ENCODE results near the gene PPFIA1.
"Not testable (repeated sequence)": the region's sequence is repeated elsewhere in the genome, so short reads cannot be mapped to it uniquely, and the experiment has no call there.

PPFIA1 gene

DNA sequence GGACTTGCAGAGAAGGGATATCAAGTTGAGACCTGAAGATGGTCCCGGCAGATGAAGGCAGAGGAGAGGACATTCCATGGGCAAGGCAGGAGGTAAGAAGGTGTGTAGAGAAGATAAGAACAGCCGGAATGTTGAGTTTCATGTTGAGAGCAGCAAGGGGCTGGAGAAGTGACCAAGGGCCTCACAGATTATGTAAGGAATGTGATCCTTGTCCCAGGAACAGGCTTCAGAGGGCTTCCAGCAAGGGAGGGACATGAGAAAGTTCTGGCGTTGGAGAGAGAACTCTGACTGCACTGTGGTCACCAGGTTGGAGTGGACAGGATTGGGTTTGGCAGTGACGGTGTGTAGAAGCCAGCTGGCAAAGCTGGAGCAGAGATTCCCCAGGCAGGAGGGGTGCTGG is 27.6 kb upstream of the PPFIA1 start:
- no peaks in the 10 kb centered on the region for H3K36me3 ChIP-seq (ENCODE audit: insufficient read depth, low read length)
- no peak overlapping the region for H3K4me3 ChIP-seq (ENCODE audit: low read length)
- H2AFZ ChIP-seq (ENCODE audit: low read depth, low read length), result no peak overlapping the region
- no peaks in the 10 kb centered on the region for H3K4me1 ChIP-seq (ENCODE audit: insufficient read depth, low read length)
- peaks cover 6% of the 10 kb centered on the region for H3K27me3 ChIP-seq (ENCODE audit: insufficient read depth, low read length)
- no peaks in the 10 kb centered on the region for H3K9me3 ChIP-seq (ENCODE audit: low read length)

DNA sequence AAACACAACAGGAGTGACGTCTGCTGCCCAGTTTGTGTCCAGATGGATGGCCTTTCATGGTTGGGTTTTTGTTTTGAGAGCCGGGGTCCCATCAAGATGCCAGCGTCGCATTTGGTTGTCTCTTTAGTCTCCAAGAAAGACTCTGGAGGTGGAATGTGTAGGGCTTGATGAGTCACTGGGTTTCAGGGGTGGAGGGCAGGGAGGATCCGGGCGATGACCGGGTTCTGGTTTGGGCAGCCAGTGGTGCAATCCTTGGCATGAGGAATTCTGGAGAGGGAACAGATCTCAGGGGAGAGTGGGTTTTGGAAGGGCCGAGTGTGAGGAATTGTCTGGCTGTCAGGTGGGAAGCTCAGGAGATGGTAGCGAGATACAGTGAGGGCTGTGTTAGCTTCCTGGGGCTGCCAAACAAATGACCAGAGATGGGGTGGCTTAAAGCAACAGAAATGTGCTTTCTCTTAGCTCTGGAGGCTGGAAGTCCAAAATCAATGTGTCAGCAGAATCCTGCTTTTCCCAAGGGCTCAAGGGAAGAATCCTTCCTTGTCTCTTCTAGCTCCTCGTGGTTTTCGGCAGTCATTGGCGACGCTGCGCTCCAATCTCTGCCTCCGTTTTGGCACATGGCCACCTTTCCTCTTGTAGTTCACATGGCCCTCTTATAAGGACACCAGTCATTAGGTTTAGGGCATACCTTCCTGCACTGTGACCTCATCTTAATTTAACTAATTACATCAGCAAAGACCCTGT is 26.4 kb upstream of the PPFIA1 start:
- H2AFZ ChIP-seq (ENCODE audit: low read depth, low read length), result no peak overlapping the region
- no peak overlapping the region for H3K4me3 ChIP-seq (ENCODE audit: low read length)
- H3K9me3 ChIP-seq (ENCODE audit: low read length), result no peaks in the 10 kb centered on the region
- no peaks in the 10 kb centered on the region for H3K36me3 ChIP-seq (ENCODE audit: insufficient read depth, low read length)
- H3K27me3 ChIP-seq (ENCODE audit: insufficient read depth, low read length), result peaks cover 17% of the 10 kb centered on the region
- H3K4me1 ChIP-seq (ENCODE audit: insufficient read depth, low read length), result no peaks in the 10 kb centered on the region

DNA sequence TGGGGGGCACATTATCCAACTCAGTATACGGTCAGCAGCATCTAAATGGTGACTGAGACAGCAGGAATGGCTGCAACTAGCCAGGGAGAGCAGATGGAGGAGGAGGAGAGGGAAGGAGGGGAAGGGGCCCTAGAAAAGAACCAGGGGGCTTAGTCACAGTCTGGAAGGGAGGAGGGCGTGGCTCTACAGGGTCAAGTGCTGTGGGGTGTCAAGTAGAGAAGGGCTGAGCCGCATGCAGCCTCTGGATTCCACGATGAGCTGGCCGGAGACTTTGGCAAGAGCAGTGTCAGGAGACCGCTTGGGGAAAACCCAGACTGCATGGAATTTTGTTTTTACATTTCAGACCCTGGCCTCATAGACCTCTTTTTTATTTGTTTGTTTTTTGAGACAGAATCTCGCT is 25.8 kb upstream of the PPFIA1 start:
- H3K4me1 ChIP-seq (ENCODE audit: insufficient read depth, low read length), result no peaks in the 10 kb centered on the region
- H3K27me3 ChIP-seq (ENCODE audit: insufficient read depth, low read length), result peaks cover 17% of the 10 kb centered on the region
- H3K9me3 ChIP-seq (ENCODE audit: low read length), result no peaks in the 10 kb centered on the region
- H3K36me3 ChIP-seq (ENCODE audit: insufficient read depth, low read length), result no peaks in the 10 kb centered on the region
- H2AFZ ChIP-seq (ENCODE audit: low read depth, low read length), result no peak overlapping the region
- no peak overlapping the region for H3K4me3 ChIP-seq (ENCODE audit: low read length)

DNA sequence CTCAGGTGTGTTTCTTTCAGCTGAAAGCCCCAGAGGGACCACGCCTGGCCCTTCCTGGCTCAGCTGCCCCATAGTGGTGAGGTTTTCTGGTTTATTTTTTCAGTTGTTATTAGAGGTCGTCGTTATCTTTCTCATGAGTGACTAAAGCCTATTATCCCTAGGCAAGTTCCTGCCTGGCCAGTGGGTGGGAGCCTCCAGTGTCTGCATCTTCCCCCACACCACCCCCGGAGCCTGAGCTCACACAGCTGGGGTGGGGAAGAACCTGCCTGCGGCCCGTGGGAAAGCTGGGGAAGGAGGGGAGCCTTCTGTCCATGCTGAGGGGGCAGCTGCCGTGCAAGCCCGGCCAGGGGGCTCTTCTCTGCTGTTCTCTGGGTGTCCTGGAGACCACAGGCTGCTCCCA is 24.3 kb upstream of the PPFIA1 start:
- H3K9me3 ChIP-seq (ENCODE audit: low read length), result no peaks in the 10 kb centered on the region
- H3K27me3 ChIP-seq (ENCODE audit: insufficient read depth, low read length), result peaks cover 17% of the 10 kb centered on the region
- no peak overlapping the region for H3K4me3 ChIP-seq (ENCODE audit: low read length)
- no peaks in the 10 kb centered on the region for H3K4me1 ChIP-seq (ENCODE audit: insufficient read depth, low read length)
- no peak overlapping the region for H2AFZ ChIP-seq (ENCODE audit: low read depth, low read length)
- H3K36me3 ChIP-seq (ENCODE audit: insufficient read depth, low read length), result no peaks in the 10 kb centered on the region

DNA sequence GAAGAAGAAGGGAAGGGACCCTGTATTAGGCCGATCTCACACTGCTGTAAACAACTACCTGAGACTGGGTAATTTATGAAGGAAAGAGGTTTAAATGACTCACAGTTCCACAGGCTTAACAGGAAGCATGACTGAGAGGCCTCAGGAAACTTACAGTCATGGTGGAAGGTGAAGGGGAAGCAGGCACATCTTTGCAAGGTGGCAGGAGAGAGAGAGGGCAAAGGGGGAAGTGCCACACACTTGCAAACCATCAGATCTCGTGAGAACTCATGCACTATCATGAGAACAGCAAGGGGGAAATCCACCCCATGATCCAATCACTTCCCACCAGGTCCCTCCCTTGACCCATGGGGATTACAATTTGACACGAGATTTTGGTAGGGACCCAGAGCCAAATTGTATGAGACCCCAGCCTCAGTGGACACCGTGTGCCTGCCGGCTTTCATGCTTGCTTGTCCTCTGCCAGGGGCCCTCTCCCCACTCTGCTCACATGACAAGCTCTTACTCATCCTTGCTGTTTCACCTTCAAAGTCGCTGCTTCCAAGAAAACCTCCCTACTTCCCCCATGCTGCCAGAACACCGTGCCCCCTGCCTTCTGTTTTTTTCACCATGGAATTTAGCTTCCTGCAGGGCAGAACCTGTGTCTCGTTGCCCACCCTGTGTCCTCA is 23.3 kb upstream of the PPFIA1 start:
- H3K4me1 ChIP-seq (ENCODE audit: insufficient read depth, low read length), result no peaks in the 10 kb centered on the region
- H3K27me3 ChIP-seq (ENCODE audit: insufficient read depth, low read length), result peaks cover 17% of the 10 kb centered on the region
- H3K4me3 ChIP-seq (ENCODE audit: low read length), result no peak overlapping the region
- H2AFZ ChIP-seq (ENCODE audit: low read depth, low read length), result no peak overlapping the region
- no peaks in the 10 kb centered on the region for H3K36me3 ChIP-seq (ENCODE audit: insufficient read depth, low read length)
- H3K9me3 ChIP-seq (ENCODE audit: low read length), result no peaks in the 10 kb centered on the region

DNA sequence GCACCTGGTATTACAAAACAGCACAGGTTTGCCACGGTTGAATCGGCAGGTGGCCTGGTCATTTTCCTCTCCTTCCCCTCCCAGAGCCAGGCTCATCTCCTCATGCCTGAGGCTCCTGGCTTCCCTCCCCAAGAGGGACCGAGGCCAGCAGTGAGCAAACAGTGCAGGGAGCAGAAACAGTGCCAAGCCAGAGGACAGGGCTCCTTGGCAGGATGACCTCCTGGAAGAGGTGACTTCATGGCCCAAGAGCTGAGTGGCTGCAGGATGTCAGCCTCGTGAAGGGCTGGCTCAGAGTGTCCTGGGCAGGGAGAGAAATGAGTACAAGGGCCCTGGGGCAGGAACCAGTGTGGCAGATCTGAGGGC is 22.8 kb upstream of the PPFIA1 start:
- Histone ChIP-seq H3K4me1 (ENCODE audit: insufficient read depth, low read length) (no peaks in the 10 kb centered on the region), H2AFZ (ENCODE audit: low read depth, low read length) (no peak overlapping the region), H3K36me3 (ENCODE audit: insufficient read depth, low read length) (no peaks in the 10 kb centered on the region), H3K27me3 (ENCODE audit: insufficient read depth, low read length) (peaks cover 17% of the 10 kb centered on the region), H3K9me3 (ENCODE audit: low read length) (no peaks in the 10 kb centered on the region), H3K4me3 (ENCODE audit: low read length) (no peak overlapping the region)

DNA sequence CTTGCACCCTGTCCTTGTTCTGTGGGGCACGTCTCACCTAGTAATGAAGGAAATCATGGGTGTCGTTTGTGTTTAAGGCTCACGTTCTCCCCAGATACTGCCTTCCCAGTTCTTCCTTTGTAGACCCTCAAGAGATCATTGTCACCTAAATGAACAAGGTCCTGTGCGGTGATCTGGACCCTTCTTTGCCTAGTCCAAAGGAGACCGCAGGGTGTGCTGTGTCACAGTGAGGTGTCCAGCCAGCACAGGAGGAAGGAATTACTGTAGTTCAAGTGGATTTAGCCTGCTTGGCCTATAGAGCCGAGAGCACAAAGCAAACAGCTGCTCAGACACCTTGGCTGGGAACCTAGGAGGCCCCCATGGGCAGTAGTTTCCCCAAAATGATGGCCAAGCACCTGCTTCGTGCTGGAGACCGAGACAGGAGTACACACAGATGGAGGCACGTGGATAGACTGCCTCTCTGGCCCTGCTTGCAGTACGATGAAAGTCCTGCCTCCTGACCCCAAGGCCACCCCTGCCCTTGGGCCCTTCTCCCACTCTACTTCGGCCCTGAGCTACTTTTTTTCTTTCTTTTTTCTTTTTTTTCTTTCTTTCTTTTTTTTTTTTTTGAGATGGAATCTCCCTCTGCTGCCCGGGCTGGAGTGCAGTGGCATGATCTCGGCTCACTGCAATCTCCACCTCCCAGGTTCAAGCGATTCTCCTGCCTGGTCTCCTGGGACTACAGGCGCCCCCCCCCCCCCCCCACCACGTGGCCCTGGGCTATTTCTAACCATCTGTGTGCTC is 19.4 kb upstream of the PPFIA1 start:
- H3K27me3 ChIP-seq (ENCODE audit: insufficient read depth, low read length), result peaks cover 17% of the 10 kb centered on the region
- H3K4me3 ChIP-seq (ENCODE audit: low read length), result no peak overlapping the region
- no peak overlapping the region for H2AFZ ChIP-seq (ENCODE audit: low read depth, low read length)
- no peaks in the 10 kb centered on the region for H3K4me1 ChIP-seq (ENCODE audit: insufficient read depth, low read length)
- H3K36me3 ChIP-seq (ENCODE audit: insufficient read depth, low read length), result no peaks in the 10 kb centered on the region
- H3K9me3 ChIP-seq (ENCODE audit: low read length), result no peaks in the 10 kb centered on the region

DNA sequence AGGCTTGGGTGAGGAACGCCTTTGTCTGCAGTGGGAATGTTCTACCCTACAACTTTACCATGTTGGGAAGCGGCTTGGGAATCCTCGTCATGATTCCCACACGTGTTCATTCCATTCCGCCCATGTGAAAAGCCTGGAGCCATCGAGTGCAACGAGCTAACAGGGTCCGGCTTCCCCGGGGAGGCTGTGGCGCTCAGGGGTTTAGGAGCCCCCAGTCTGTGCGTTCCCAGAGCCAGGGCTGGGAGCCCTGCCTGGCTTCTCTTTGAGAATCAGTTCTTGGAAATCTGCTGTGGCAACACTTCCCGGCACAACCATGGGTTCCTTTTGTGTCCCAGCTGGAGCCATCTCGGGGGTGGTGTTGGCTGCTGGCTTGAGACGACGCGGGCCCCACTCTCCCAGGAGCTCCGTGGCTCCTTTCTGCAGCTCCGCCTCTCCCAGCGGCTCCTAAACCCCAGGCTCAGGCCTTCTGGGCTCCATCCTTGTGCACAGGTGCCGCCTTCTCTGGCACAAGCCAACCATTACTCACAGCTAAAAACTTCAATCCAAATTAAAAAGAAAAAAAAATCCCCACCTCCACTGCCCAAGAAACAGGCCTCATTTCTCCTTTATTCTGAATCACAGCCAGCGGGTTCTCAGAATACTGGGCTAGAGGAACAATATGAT is 18.7 kb upstream of the PPFIA1 start:
- H3K9me3 ChIP-seq (ENCODE audit: low read length), result no peaks in the 10 kb centered on the region
- no peak overlapping the region for H2AFZ ChIP-seq (ENCODE audit: low read depth, low read length)
- no peak overlapping the region for H3K4me3 ChIP-seq (ENCODE audit: low read length)
- no peaks in the 10 kb centered on the region for H3K36me3 ChIP-seq (ENCODE audit: insufficient read depth, low read length)
- H3K27me3 ChIP-seq (ENCODE audit: insufficient read depth, low read length), result peaks cover 17% of the 10 kb centered on the region
- H3K4me1 ChIP-seq (ENCODE audit: insufficient read depth, low read length), result no peaks in the 10 kb centered on the region

DNA sequence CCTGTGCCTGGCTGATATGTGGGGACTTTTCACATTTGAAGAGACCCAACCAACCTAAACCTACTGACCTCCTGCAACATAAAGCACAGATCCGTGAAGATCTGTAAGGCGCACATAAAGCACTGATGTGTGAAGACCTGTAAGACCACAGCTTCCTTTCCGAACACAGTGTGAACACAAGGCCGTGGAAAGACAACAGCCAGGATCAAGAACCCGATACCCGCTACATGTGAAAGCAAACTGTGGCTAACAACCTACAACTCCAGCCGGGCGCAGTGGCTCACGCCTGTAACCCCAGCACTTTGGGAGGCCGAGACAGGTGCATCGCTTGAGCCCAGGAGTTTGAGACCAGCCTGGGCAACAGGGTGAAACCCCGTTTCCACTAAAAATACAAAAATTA is 17.6 kb upstream of the PPFIA1 start:
- Histone ChIP-seq H3K4me1 (ENCODE audit: insufficient read depth, low read length) (no peaks in the 10 kb centered on the region), H3K9me3 (ENCODE audit: low read length) (no peaks in the 10 kb centered on the region), H3K36me3 (ENCODE audit: insufficient read depth, low read length) (no peaks in the 10 kb centered on the region), H3K4me3 (ENCODE audit: low read length) (no peak overlapping the region), H2AFZ (ENCODE audit: low read depth, low read length) (no peak overlapping the region), H3K27me3 (ENCODE audit: insufficient read depth, low read length) (peaks cover 11% of the 10 kb centered on the region)

DNA sequence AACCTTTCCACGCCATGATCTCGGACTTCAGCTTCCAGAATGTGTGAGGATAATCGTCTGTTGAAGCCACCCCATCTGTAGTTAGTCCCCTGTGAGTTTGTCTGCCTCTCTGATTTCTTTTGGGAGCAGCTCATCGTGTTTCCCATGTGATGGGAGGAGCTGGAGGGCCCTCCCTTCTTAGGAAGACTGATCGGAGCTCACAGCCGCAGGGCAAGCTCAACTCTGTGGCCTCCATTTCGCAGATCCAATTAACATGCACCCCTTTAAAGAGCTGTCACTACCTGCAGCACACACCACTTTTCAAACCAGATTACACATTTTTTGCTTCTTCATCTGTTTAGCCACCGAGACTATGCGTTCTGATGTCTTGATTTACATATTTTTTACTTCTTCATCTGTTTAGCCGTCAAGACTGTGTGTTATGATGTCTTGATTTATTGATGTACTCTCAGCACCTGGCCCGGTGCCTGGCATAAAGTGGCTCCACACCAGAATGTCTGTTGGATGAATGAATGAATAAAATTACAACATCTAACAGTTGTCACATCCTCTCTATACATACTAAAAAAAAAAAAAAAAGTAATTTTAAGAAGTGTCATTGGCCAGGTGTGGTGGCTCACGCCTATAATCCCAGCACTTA is 14.9 kb upstream of the PPFIA1 start:
- H3K27me3 ChIP-seq (ENCODE audit: insufficient read depth, low read length), result no peaks in the 10 kb centered on the region
- H3K9me3 ChIP-seq (ENCODE audit: low read length), result no peaks in the 10 kb centered on the region
- H3K36me3 ChIP-seq (ENCODE audit: insufficient read depth, low read length), result no peaks in the 10 kb centered on the region
- H3K4me3 ChIP-seq (ENCODE audit: low read length), result no peak overlapping the region
- no peaks in the 10 kb centered on the region for H3K4me1 ChIP-seq (ENCODE audit: insufficient read depth, low read length)
- no peak overlapping the region for H2AFZ ChIP-seq (ENCODE audit: low read depth, low read length)

DNA sequence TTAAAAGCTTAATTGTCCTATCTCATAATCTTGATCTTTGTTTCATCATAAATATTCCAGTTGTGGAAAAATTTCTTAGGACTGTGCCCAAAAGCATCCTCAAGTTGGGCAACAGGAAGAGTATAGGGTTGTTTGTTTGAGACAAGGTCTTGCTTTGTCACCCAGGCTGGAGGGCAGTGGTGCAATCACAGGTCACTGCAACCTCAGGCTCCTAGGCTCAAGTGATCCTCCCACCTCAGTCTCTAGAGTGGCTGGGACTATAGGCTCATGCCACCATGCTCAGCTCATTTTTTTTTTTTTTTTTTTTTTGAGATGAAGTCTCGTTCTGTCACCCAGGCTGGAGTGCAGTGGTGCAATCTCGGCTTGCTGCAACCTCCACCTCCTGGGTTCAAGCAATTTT is 11.4 kb upstream of the PPFIA1 start:
- H3K4me3 ChIP-seq (ENCODE audit: low read length); H3K36me3 ChIP-seq (ENCODE audit: insufficient read depth, low read length): not testable (repeated sequence)

DNA sequence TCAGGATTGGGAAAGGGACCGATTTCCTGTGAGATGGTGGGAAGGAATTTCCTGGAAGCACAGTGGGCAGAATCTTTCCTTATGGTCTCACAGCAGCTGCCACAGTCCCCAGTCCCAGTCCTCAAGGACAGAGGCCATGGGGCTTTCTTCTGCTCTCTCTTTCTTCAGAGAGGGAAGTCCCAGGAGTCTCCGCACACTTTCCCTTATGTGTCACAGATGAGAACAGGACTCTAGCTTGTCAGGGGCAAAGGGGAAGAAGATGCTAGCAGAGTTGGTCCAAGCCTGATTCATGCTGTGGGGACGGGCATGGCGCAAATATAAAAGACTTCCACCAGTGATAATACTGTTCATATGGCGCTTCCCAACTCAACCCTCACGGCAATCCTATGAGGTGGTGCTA is 7.5 kb upstream of the PPFIA1 start:
- Histone ChIP-seq H3K4me3 (ENCODE audit: low read length) (no peak overlapping the region), H3K4me1 (ENCODE audit: insufficient read depth, low read length) (no peaks in the 10 kb centered on the region), H3K36me3 (ENCODE audit: insufficient read depth, low read length) (no peaks in the 10 kb centered on the region), H3K27me3 (ENCODE audit: insufficient read depth, low read length) (no peaks in the 10 kb centered on the region), H3K9me3 (ENCODE audit: low read length) (no peaks in the 10 kb centered on the region), H2AFZ (ENCODE audit: low read depth, low read length) (no peak overlapping the region)

More for the DNA sequence above, 11.4 kb upstream of the PPFIA1 start:
- H3K27me3 ChIP-seq (ENCODE audit: insufficient read depth, low read length); H3K4me1 ChIP-seq (ENCODE audit: insufficient read depth, low read length); H3K9me3 ChIP-seq (ENCODE audit: low read length); H2AFZ ChIP-seq (ENCODE audit: low read depth, low read length): not testable (repeated sequence)

DNA sequence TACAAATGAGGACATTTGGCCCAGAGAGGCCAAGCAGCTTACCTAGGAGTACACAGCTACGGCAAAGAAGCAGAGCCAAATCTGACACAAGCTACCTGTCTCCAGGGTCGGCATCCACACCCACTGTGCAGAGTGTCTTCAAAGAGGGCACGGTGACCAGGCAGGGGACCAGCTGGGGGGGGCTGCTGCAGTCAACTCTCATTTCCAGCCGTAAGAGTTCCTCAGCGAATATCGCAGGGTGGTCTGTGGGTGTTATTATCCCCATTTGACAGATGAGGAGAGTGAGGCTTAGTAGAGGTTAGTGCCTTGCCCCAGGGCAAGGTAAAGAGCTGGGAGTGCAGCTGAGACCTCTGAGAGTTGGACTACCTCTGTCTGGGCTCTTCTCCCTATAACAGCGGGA is 7.1 kb upstream of the PPFIA1 start:
- Histone ChIP-seq H3K9me3 (ENCODE audit: low read length) (no peaks in the 10 kb centered on the region), H2AFZ (ENCODE audit: low read depth, low read length) (no peak overlapping the region), H3K4me1 (ENCODE audit: insufficient read depth, low read length) (no peaks in the 10 kb centered on the region), H3K4me3 (ENCODE audit: low read length) (no peak overlapping the region), H3K27me3 (ENCODE audit: insufficient read depth, low read length) (peaks cover 2% of the 10 kb centered on the region), H3K36me3 (ENCODE audit: insufficient read depth, low read length) (no peaks in the 10 kb centered on the region)

Measured in neuron (in vitro differentiated cells).